K562 (cell line): ENCODE results near the gene ALDH1A3. TPM values are rescaled to one million over a fixed set of nuclear protein-coding genes. Genes with fewer than 3 reads are reported as not detected.

Experiments
- HMGN3 ChIP-seq: IDR thresholded peaks from 2 replicates; pipeline ENCODE4 v1.6.1; 2011; ENCODE audit warnings: borderline replicate concordance, low read depth, mild to moderate bottlenecking, mixed read lengths, low read length; ENCODE audit not compliant: insufficient read length; ENCODE audit errors: extremely low read depth
- LEF1 ChIP-seq: fragments of 450-650 bp; IDR thresholded peaks from 2 replicates; pipeline ENCODE4 v1.6.1; 2016; ENCODE audit warnings: mild to moderate bottlenecking
- MIER1 ChIP-seq: fragments of 450-650 bp; IDR thresholded peaks from 2 replicates; pipeline ENCODE4 v1.6.1; 2016; ENCODE audit warnings: antibody characterized with exemption, mild to moderate bottlenecking, low read depth
- RB1 ChIP-seq: fragments of 450-650 bp; IDR thresholded peaks from 2 replicates; pipeline ENCODE4 v1.6.1; 2017; ENCODE audit warnings: low read depth, mild to moderate bottlenecking
- RBM17 ChIP-seq: fragments of 200-400 bp; formaldehyde crosslinking; IDR thresholded peaks from 2 replicates; pipeline ENCODE4 v1.6.1; 2017; ENCODE audit warnings: low read depth, mild to moderate bottlenecking, low read length, borderline replicate concordance
- ZNF175 ChIP-seq: fragments of 200-800 bp; sonication (Bioruptor generic); IDR thresholded peaks from 2 replicates; pipeline ENCODE4 v1.6.1; 2016; ENCODE audit warnings: low read depth, mild to moderate bottlenecking, missing genetic modification characterization, missing compliant biosample characterization
- polyA plus RNA-seq, 8 experiments: library from polyadenylated mRNA; depleted of rRNA in 4 of 8; stranded (reverse) in 5 of 8; unstranded in 3 of 8; fragments of >200 nt; fragmentation: Nextera tagmentation in 2 of 8; fragmentation: Illumina TruSeq in 1 of 8; extraction: Ambion mirVana in 2 of 8; extraction: Trizol in 1 of 8; gene quantifications; 2 replicates each; pipeline versions ENCODE4 v1.2.1 to v1.2.3, GENCODE V29; 2011 to 2014; ENCODE audit warnings: inconsistent platforms in 1 of 8, missing spikeins in 1 of 8
- total RNA-seq, 7 experiments: library from RNA; depleted of rRNA in 6 of 7; stranded (reverse); fragments of >200 nt in 6 of 7; fragmentation: Illumina TruSeq in 2 of 7; extraction: Trizol in 2 of 7; gene quantifications; 2 replicates each; pipeline versions ENCODE4 v1.2.1 to v1.2.3, GENCODE V29; 2011 to 2021; ENCODE audit warnings: low replicate concordance in 1 of 7
- TF ChIP-seq, protein P1 (sequence below), 2 experiments: fragments of 450-650 bp; formaldehyde crosslinking in 1 of 2; IDR thresholded peaks; 2 replicates each; pipeline versions ENCODE4 v1.4.0 to v1.6.1; 2014 to 2020; ENCODE audit warnings: mild to moderate bottlenecking in 2 of 2, borderline replicate concordance in 1 of 2, low read depth in 1 of 2
- TF ChIP-seq, protein P2 (sequence below): sonication (generic); formaldehyde crosslinking; IDR thresholded peaks from 2 replicates; pipeline ENCODE4 v1.8.0; 2022; ENCODE audit warnings: mild to moderate bottlenecking, missing genetic modification reagents
- TF ChIP-seq, protein P3 (sequence below): fragments of 450-650 bp; conservative IDR thresholded peaks from 2 replicates; pipeline ENCODE4 v1.6.1; 2016; ENCODE audit warnings: missing genetic modification characterization, low read depth, mild to moderate bottlenecking, missing compliant biosample characterization, moderate library complexity

ALDH1A3 gene
- total and polyA plus RNA-seq, 9 of the 15 experiments (the other 6 are each of a cell fraction or from before 2014, with no cell fraction given), result 0.38 TPM; not detected in 8

DNA sequence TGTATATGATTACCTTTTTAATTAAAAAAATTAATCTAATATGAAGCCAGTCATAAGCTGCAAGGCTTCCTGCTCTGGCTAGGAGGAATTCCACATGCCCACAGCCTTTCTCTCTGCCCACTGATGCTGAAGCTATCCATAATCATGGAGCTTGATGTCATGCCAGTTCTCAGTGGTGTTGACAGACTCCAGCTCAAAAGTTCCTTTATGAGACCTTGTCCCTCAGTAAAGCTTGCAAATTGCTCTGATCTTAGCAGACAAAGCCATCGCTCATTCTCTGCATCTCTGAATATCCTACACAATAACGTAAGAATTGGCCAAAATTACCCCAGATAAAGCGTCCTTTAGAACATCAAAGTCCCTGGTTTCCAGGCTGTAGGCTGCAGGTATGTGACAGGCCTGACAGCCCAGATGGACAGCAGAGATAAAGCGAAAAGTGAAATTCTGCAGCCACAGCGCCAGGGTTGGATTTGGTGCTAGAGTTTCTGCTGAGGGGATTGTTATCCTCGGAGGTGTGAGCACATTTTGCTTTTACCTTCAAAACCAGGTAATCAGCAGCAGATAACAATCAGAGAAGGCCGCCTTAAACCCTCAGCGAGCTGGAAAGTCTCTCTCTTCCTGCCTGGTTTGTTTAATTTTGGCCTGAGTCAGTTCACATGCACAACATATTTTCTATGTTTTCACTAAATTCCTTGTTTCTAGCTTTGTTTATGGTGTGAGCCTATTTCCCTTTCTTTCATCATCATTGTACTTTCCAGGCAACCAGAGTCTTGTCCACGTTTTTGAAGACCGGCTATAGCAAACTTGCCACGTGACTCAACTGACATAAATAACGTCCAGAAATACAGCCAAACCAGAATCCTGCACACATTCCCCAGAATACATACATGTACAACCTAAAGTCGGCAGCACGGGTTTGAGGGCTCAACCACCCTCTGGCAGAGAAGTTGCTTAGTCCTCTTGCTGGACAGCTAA, 36.6 kb upstream of the ALDH1A3 start (continued):
- TF ChIP-seq, protein P1, sequence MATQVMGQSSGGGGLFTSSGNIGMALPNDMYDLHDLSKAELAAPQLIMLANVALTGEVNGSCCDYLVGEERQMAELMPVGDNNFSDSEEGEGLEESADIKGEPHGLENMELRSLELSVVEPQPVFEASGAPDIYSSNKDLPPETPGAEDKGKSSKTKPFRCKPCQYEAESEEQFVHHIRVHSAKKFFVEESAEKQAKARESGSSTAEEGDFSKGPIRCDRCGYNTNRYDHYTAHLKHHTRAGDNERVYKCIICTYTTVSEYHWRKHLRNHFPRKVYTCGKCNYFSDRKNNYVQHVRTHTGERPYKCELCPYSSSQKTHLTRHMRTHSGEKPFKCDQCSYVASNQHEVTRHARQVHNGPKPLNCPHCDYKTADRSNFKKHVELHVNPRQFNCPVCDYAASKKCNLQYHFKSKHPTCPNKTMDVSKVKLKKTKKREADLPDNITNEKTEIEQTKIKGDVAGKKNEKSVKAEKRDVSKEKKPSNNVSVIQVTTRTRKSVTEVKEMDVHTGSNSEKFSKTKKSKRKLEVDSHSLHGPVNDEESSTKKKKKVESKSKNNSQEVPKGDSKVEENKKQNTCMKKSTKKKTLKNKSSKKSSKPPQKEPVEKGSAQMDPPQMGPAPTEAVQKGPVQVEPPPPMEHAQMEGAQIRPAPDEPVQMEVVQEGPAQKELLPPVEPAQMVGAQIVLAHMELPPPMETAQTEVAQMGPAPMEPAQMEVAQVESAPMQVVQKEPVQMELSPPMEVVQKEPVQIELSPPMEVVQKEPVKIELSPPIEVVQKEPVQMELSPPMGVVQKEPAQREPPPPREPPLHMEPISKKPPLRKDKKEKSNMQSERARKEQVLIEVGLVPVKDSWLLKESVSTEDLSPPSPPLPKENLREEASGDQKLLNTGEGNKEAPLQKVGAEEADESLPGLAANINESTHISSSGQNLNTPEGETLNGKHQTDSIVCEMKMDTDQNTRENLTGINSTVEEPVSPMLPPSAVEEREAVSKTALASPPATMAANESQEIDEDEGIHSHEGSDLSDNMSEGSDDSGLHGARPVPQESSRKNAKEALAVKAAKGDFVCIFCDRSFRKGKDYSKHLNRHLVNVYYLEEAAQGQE (IDR thresholded peaks at IDR 0.05; ENCODE audit: borderline replicate concordance), result no peak
- TF ChIP-seq, protein P1 (CRISPR knock-in tag; IDR thresholded peaks at IDR 0.05; ENCODE audit: low read depth), result no peak
- TF ChIP-seq LEF1 (peak; percentile 81), MIER1 (no peak), HMGN3 (no peak), ZNF175 (no peak), RBM17 (no peak), RB1 (no peak)
- TF ChIP-seq, protein P2, sequence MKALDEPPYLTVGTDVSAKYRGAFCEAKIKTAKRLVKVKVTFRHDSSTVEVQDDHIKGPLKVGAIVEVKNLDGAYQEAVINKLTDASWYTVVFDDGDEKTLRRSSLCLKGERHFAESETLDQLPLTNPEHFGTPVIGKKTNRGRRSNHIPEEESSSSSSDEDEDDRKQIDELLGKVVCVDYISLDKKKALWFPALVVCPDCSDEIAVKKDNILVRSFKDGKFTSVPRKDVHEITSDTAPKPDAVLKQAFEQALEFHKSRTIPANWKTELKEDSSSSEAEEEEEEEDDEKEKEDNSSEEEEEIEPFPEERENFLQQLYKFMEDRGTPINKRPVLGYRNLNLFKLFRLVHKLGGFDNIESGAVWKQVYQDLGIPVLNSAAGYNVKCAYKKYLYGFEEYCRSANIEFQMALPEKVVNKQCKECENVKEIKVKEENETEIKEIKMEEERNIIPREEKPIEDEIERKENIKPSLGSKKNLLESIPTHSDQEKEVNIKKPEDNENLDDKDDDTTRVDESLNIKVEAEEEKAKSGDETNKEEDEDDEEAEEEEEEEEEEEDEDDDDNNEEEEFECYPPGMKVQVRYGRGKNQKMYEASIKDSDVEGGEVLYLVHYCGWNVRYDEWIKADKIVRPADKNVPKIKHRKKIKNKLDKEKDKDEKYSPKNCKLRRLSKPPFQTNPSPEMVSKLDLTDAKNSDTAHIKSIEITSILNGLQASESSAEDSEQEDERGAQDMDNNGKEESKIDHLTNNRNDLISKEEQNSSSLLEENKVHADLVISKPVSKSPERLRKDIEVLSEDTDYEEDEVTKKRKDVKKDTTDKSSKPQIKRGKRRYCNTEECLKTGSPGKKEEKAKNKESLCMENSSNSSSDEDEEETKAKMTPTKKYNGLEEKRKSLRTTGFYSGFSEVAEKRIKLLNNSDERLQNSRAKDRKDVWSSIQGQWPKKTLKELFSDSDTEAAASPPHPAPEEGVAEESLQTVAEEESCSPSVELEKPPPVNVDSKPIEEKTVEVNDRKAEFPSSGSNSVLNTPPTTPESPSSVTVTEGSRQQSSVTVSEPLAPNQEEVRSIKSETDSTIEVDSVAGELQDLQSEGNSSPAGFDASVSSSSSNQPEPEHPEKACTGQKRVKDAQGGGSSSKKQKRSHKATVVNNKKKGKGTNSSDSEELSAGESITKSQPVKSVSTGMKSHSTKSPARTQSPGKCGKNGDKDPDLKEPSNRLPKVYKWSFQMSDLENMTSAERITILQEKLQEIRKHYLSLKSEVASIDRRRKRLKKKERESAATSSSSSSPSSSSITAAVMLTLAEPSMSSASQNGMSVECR (CRISPR knock-in tag), result no peak
- TF ChIP-seq, protein P3, sequence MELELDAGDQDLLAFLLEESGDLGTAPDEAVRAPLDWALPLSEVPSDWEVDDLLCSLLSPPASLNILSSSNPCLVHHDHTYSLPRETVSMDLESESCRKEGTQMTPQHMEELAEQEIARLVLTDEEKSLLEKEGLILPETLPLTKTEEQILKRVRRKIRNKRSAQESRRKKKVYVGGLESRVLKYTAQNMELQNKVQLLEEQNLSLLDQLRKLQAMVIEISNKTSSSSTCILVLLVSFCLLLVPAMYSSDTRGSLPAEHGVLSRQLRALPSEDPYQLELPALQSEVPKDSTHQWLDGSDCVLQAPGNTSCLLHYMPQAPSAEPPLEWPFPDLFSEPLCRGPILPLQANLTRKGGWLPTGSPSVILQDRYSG (tag), result no peak
